ENCODE measurements around the gene TSN.

DNA sequence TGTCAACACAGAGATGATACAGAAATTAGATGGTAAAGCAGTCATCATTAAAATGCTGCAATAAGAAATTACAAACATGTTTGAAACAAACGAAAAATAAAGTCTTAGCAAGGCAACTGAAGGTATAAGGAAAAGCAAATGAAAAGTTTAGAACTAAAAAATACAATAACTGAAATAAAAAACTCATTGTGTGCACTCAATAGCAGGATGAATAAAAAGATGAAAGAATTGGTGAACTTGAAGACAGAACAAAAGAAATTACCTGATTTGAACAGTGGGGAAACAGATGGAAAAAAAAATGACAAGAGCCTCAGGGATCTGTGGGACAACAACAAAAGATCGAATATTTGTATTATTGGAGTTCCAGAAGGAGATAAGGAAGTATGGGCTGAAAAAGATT is 46.5 kb downstream of the TSN start:
- TF ChIP-seq ZNF311 (CRISPR knock-in tag; IDR thresholded peaks at IDR 0.05) (no peak), ZNF589 (CRISPR knock-in tag; IDR thresholded peaks at IDR 0.05; ENCODE audit: low read depth) (no peak), SIN3B (IDR thresholded peaks at IDR 0.05; ENCODE audit: low read depth) (no peak), CREB1 (IDR thresholded peaks at IDR 0.05) (no peak), CREB1 (CRISPR knock-in tag; IDR thresholded peaks at IDR 0.05) (no peak), EZH2 (IDR thresholded peaks at IDR 0.05; ENCODE audit: borderline replicate concordance, low read depth, low read length) (no peak), POLR2AphosphoS2 (IDR thresholded peaks at IDR 0.05; ENCODE audit: low read length) (no peak), MCM7 (IDR thresholded peaks at IDR 0.05) (no peak), KHSRP (IDR thresholded peaks at IDR 0.05) (no peak), SIN3A (IDR thresholded peaks at IDR 0.05; ENCODE audit: borderline replicate concordance in 2 of 2, control insufficient read depth in 1 of 2, low read depth in 2 of 2, low read length in 2 of 2) (no peak), MAFK (IDR thresholded peaks at IDR 0.05; ENCODE audit: low read length) (no peak)
- TF ChIP-seq, protein P1, sequence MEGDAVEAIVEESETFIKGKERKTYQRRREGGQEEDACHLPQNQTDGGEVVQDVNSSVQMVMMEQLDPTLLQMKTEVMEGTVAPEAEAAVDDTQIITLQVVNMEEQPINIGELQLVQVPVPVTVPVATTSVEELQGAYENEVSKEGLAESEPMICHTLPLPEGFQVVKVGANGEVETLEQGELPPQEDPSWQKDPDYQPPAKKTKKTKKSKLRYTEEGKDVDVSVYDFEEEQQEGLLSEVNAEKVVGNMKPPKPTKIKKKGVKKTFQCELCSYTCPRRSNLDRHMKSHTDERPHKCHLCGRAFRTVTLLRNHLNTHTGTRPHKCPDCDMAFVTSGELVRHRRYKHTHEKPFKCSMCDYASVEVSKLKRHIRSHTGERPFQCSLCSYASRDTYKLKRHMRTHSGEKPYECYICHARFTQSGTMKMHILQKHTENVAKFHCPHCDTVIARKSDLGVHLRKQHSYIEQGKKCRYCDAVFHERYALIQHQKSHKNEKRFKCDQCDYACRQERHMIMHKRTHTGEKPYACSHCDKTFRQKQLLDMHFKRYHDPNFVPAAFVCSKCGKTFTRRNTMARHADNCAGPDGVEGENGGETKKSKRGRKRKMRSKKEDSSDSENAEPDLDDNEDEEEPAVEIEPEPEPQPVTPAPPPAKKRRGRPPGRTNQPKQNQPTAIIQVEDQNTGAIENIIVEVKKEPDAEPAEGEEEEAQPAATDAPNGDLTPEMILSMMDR (IDR thresholded peaks at IDR 0.05 in 2 of 3, conservative IDR thresholded peaks at IDR 0.05 in 1 of 3; ENCODE audit: insufficient read depth in 2 of 3, low read depth in 1 of 3, low read length in 3 of 3): no peak
- TF ChIP-seq, protein P2, sequence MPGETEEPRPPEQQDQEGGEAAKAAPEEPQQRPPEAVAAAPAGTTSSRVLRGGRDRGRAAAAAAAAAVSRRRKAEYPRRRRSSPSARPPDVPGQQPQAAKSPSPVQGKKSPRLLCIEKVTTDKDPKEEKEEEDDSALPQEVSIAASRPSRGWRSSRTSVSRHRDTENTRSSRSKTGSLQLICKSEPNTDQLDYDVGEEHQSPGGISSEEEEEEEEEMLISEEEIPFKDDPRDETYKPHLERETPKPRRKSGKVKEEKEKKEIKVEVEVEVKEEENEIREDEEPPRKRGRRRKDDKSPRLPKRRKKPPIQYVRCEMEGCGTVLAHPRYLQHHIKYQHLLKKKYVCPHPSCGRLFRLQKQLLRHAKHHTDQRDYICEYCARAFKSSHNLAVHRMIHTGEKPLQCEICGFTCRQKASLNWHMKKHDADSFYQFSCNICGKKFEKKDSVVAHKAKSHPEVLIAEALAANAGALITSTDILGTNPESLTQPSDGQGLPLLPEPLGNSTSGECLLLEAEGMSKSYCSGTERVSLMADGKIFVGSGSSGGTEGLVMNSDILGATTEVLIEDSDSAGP (CRISPR knock-in tag; IDR thresholded peaks at IDR 0.05): no peak
